Measurements from ENCODE around the gene TUBAL3.

GRCh38 chr10:5344746-5345145, 59.9 kb downstream of the TUBAL3 start:
- TF ChIP-seq CTCF (IDR thresholded peaks at IDR 0.05 in 8 of 11, conservative IDR thresholded peaks at IDR 0.05 in 3 of 11): no peak
- no peak for TF ChIP-seq POLR2AphosphoS5 (IDR thresholded peaks at IDR 0.05)

All from spleen (tissue), 7 donors.